Adipose tissue (tissue), 3 donors: Measurements from ENCODE around the gene TNRC6B. TPM values are rescaled to one million over a fixed set of nuclear protein-coding genes. Genes with fewer than 3 reads are reported as not detected.

Experiments used
- H3K27ac ChIP-seq: one replicate; pipeline ENCODE4 v1.5.1; 2013; ENCODE audit warnings: low read depth, low read length
- WGBS, 3 donors: extraction: QIAGEN DNeasy Blood & Tissue Kit; methylation state at CpG; one replicate each; pipeline ENCODE4 v1.1.7; 2013; 5-methylcytosine and 5-hydroxymethylcytosine counted together
- polyA plus RNA-seq, 3 donors: library from polyadenylated mRNA; stranded (reverse); fragments of 200-250 nt; gene quantifications; one replicate each; pipeline ENCODE4 v1.2.3, GENCODE V29; 2013
- donor health status: healthy with polysubstance abuse.
- donor health status: Bipolar disorder and iron deficiency.
- donor health status: healthy.

The TNRC6B gene
- polyA plus RNA-seq, 3 donors: 1.7 to 7.2 (median 3.4) TPM

- WGBS, 3 donors: 66 to 91% (median 71%) methylated on average over 4 of the region's 4 CpGs
- no peak overlapping the region for H3K27ac ChIP-seq
Observed at GRCh38 chr22:40330086-40330485, 152.4 kb downstream of the TNRC6B start.

- WGBS, 3 donors: 71 to 84% (median 75%) methylated on average over 10 of the region's 10 CpGs
- H3K27ac ChIP-seq: no peak overlapping the region
Observed at GRCh38 chr22:40330615-40331014, 152.9 kb downstream of the TNRC6B start.

DNA sequence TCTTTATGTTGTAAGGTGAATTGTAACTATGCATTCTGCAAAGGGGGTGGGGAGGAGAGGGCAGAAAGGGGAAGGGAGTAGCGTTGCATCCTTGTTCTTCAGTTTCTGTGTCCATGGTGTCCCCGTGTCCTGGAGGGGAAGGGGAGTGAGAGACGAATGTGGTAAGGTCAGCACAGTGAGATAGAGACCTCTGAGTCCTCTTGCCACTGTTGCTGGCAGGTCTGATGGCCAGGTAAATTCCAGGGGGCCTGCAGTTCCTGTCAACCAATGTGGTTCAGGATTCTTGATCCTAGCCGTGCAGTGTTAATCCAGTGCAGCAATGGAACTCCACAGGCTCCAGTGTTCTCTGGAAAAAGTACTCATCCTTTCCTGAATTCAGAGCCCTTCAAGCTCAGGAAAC is 154.0 kb downstream of the TNRC6B start:
- H3K27ac ChIP-seq: no peak overlapping the region
- WGBS, 3 donors: 79 to 87% (median 80%) methylated on average over 4 of the region's 4 CpGs

GRCh38 chr22:40332319-40332781 is 154.6 kb downstream of the TNRC6B start:
- H3K27ac ChIP-seq: no peak overlapping the region
- 71 to 73% (median 72%) methylated on average over 9 of the region's 9 CpGs for WGBS, 3 donors

- no peak overlapping the region for H3K27ac ChIP-seq
- WGBS, 3 donors: 77 to 82% (median 77%) methylated on average over 2 of the region's 2 CpGs
Observed at GRCh38 chr22:40334060-40334459, 156.3 kb downstream of the TNRC6B start.

- H3K27ac ChIP-seq: no peak overlapping the region
- 18 to 44% (median 34%) methylated on average over 2 of the region's 2 CpGs for WGBS, 3 donors
Observed at GRCh38 chr22:40334899-40335298, 157.2 kb downstream of the TNRC6B start.

DNA sequence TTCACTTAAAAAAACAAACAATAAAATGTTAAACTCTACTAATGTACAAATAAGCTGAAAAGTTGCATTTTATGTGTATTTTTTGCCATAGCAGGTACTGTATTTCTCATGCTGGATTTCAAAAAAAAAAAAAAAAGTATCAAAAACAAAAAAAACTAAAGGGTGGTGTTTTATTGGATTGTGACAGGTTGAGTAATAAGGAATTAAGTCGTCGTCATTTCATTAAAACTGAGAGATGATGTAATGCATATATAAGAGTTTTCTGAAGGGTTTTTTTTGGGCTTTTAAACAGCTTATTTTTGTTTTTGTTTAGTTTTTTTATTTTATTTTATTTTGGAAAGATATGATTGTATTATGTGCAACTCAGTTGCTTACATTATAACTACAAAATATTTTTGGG is 157.6 kb downstream of the TNRC6B start:
- 27 to 64% (median 31%) methylated on average over 2 of the region's 2 CpGs for WGBS, 3 donors
- H3K27ac ChIP-seq: no peak overlapping the region

- no peak overlapping the region for H3K27ac ChIP-seq
- WGBS, 3 donors: 79 to 89% (median 88%) methylated on average over 5 of the region's 5 CpGs
Observed at GRCh38 chr22:40340044-40340443, 162.3 kb downstream of the TNRC6B start.

DNA sequence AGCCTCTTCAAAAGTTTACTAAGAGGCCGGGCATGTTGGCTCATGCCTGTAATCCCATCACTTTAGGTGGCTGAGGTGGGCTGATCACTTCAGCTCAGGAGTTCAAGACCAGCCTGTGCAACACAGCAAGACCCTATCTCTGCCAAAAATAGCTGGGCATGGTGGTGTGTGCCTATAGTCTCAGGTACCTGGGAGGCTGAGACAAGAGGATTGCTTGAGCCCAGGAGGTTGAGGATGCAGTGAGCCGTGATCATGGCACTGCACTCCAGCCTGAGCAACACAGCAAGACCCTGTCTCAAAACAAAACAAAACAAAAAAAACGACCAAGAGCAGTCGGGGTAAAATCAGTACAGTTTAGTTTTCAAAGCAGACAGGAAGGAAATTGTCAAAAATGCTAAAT is 163.9 kb downstream of the TNRC6B start:
- H3K27ac ChIP-seq: no peak overlapping the region
- 51 to 59% (median 56%) methylated on average over 4 of the region's 4 CpGs for WGBS, 3 donors

- 27 to 66% (median 55%) methylated on average over 9 of the region's 9 CpGs for WGBS, 3 donors
- no peak overlapping the region for H3K27ac ChIP-seq
Observed at GRCh38 chr22:40342521-40342920, 164.8 kb downstream of the TNRC6B start.

- H3K27ac ChIP-seq: no peak overlapping the region
- WGBS, 3 donors: 70 to 80% (median 78%) methylated on average over 6 of the region's 6 CpGs
Observed at GRCh38 chr22:40345271-40345670, 167.5 kb downstream of the TNRC6B start.

GRCh38 chr22:40345815-40346184 is 168.1 kb downstream of the TNRC6B start:
- H3K27ac ChIP-seq: no peak overlapping the region
- WGBS, 3 donors: 0 to 1% (median 1%) methylated on average over 20 of the region's 20 CpGs

DNA sequence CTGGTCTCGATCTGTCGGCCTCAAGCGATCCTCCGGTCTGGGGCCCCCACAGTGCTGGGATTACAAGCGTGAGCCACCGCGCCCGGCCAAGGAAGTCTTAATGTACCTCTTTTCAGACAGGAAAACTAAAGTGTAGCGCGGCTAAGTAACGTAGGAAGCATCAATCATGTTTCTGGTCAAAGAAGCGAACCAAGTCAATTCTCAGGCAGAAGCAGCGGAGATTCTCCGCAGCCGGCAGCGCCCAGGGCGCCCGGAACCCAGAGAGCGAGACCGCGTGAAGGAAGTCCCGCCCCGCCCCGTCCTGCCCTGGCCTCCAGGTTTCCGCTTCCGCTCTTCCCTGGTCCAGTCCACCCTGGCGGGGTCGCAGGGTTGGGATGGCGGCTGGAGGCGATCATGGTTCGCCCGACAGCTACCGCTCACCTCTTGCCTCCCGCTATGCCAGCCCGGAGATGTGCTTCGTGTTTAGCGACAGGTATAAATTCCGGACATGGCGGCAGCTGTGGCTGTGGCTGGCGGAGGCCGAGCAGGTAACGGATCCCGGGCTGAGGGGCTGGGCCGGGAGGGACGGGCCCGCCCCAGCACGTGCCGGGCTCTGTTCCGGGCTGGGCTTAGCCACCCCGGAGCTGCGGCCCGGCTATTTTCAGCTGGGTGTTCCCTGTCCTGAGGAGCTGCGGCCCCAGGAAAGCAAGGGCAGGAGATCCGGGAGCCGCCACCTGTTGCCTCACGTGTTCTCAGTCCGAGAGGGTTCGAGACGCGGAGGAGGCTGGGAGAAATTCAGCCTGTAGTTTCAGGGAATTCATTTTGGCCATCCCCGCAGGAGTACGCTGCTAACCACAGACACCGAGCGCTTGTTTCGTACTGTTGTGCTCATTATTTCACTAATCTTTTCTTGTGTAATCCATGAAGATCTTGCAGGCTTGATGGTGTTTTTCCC is 168.7 kb downstream of the TNRC6B start, which contains the start of gene ADSL:
Gene ADSL (plus strand): TSS at position 316 of the 934 bp plus-strand sequence. CDS start 59 bp downstream, at position 375.
- 1% methylated on average over 65 of the region's 65 CpGs for WGBS, 3 donors
- H3K27ac ChIP-seq: no peak within 1 kb of the TSS

- WGBS, 3 donors: 15 to 29% (median 20%) methylated on average over 10 of the region's 10 CpGs
- no peak overlapping the region for H3K27ac ChIP-seq
Observed at GRCh38 chr22:40347300-40347699, 169.6 kb downstream of the TNRC6B start.

GRCh38 chr22:40348025-40348658 is 170.4 kb downstream of the TNRC6B start:
- no peak overlapping the region for H3K27ac ChIP-seq
- WGBS, 3 donors: 65 to 72% (median 65%) methylated on average over 10 of the region's 10 CpGs

GRCh38 chr22:40352763-40353162 is 175.0 kb downstream of the TNRC6B start:
- H3K27ac ChIP-seq: no peak overlapping the region
- 76 to 90% (median 87%) methylated on average over 3 of the region's 3 CpGs for WGBS, 3 donors

GRCh38 chr22:40361100-40361499 is 183.4 kb downstream of the TNRC6B start:
- H3K27ac ChIP-seq: no peak overlapping the region
- WGBS, 3 donors: 96 to 99% (median 99%) methylated on average over 5 of the region's 5 CpGs

DNA sequence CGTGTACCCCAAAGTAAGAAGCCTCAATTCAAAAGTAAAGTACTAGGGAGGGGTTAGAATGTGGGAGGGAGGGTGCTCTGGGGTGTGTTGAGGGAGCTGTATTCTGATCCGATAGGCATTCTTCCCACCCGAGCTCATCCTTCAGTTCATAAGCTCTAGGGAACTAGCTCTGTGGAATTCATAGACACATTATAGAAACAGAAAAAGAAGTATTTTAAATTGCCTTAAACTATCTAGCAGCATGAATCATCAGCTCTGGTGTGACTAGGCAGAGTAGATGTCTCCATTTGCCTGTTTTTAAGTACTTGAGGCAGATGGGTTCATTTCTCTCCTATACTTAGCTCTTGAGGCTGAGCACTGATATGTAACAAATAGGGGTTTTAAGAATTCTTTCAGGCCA is 185.3 kb downstream of the TNRC6B start:
- H3K27ac ChIP-seq: no peak overlapping the region
- 76 to 89% (median 87%) methylated on average over 3 of the region's 3 CpGs for whole genome bisulfite sequencing, 3 donors

GRCh38 chr22:40364431-40364830 is 186.7 kb downstream of the TNRC6B start:
- 70 to 89% (median 84%) methylated on average over 1 of the region's 1 CpG for WGBS, 3 donors
- H3K27ac ChIP-seq: no peak overlapping the region
